Chondrocyte (in vitro differentiated cells): Measurements from ENCODE around the gene IRF3. TPM values are rescaled to one million over a fixed set of nuclear protein-coding genes. Genes with fewer than 3 reads are reported as not detected.

Experiments
- DNase-seq: peaks from one replicate; pipeline ENCODE4 v3.0.0; 2021; ENCODE audit warnings: mixed read lengths, low spot score
- H3K27ac Mint-ChIP-seq: one replicate; pipeline ENCODE4 v1.8.0; 2021; ENCODE audit warnings: mild to moderate bottlenecking, moderate library complexity, mixed read lengths; ENCODE audit not compliant: unreplicated experiment
- H3K27me3 Mint-ChIP-seq: 2 replicates; pipeline ENCODE4 v1.8.0; 2021; ENCODE audit warnings: low read depth, mixed read lengths
- H3K36me3 Mint-ChIP-seq: 2 replicates; pipeline ENCODE4 v1.8.0; 2021; ENCODE audit warnings: low read depth, mixed read lengths
- H3K4me1 Mint-ChIP-seq: 2 replicates; pipeline ENCODE4 v1.8.0; 2021; ENCODE audit warnings: low read depth, mild to moderate bottlenecking, mixed read lengths
- H3K4me3 Mint-ChIP-seq: one replicate; pipeline ENCODE4 v1.8.0; 2021; ENCODE audit warnings: mild to moderate bottlenecking, moderate library complexity, mixed read lengths; ENCODE audit not compliant: unreplicated experiment
- H3K9me3 Mint-ChIP-seq: 2 replicates; pipeline ENCODE4 v1.8.0; 2021; ENCODE audit warnings: low read depth, mixed read lengths
- CTCF ChIP-seq: fragments of 200-600 bp; sonication (generic); IDR thresholded peaks from 2 replicates; pipeline ENCODE4 v1.5.0; 2021; ENCODE audit warnings: antibody characterized with exemption, mild to moderate bottlenecking, moderate library complexity
- long read RNA-seq: library from polyadenylated mRNA; stranded (forward); transcript quantifications from one replicate; pipeline ENCODE4 v2.0.0, GENCODE V29; 2021
- total RNA-seq: library from RNA; stranded (reverse); gene quantifications from 3 replicates; pipeline ENCODE4 v1.2.1, GENCODE V29; 2021

Gene IRF3
- total RNA-seq: 45.8 to 75.3 TPM (median 53.0 TPM) in 3 replicates
- long read RNA-seq, transcript IRF3-203 (8 exons, 1,613 nt): major isoform, 13 of 50 reads
- long read RNA-seq, partial matches to known transcripts: 3 of 50 reads
- long read RNA-seq, other reads (novel, unspliced or antisense): 27 of 50 reads

GRCh38 chr19:49665351-49666119, at the start of gene IRF3, which contains the start of gene BCL2L12:
IRF3 (minus strand) TSS chr19:49665857; CDS start chr19:49664838, 1,019 bp downstream.
BCL2L12 (plus strand) TSS chr19:49665933; CDS start chr19:49666693, 760 bp downstream.
- peak within 1 kb of the TSS; percentile 97 for H3K27ac Mint-ChIP-seq
- no peaks in the 10 kb centered on the region for H3K36me3 Mint-ChIP-seq
- peaks cover 32% of the 10 kb centered on the region for H3K4me1 Mint-ChIP-seq
- DNase-seq: no peak
- no peaks in the 10 kb centered on the region for H3K9me3 Mint-ChIP-seq
- no peak for TF ChIP-seq CTCF
- no peaks in the 10 kb centered on the region for H3K27me3 Mint-ChIP-seq
- H3K4me3 Mint-ChIP-seq: peak within 1 kb of the TSS; percentile 99

GRCh38 chr19:49713236-49713845, 47.7 kb upstream of the IRF3 start:
- H3K27ac Mint-ChIP-seq: no peak overlapping the region
- H3K9me3 Mint-ChIP-seq: no peaks in the 10 kb centered on the region
- no peak overlapping the region for H3K4me3 Mint-ChIP-seq
- TF ChIP-seq CTCF: no peak
- no peaks in the 10 kb centered on the region for H3K27me3 Mint-ChIP-seq
- no peak for DNase-seq
- peaks cover 6% of the 10 kb centered on the region for H3K36me3 Mint-ChIP-seq
- H3K4me1 Mint-ChIP-seq: peaks cover 9% of the 10 kb centered on the region

- Mint-ChIP-seq H3K9me3 (no peaks in the 10 kb centered on the region), H3K4me3 (no peak overlapping the region), H3K27me3 (no peaks in the 10 kb centered on the region), H3K27ac (no peak overlapping the region), H3K36me3 (peaks cover 6% of the 10 kb centered on the region), H3K4me1 (peaks cover 2% of the 10 kb centered on the region)
- TF ChIP-seq CTCF: no peak
- no peak for DNase-seq
Measured at GRCh38 chr19:49712397-49712859, 46.8 kb upstream of the IRF3 start.

GRCh38 chr19:49710372-49710951, 44.8 kb upstream of the IRF3 start:
- Mint-ChIP-seq H3K4me1 (no peaks in the 10 kb centered on the region), H3K27ac (no peak overlapping the region), H3K4me3 (no peak overlapping the region), H3K27me3 (no peaks in the 10 kb centered on the region), H3K36me3 (peaks cover 7% of the 10 kb centered on the region), H3K9me3 (no peaks in the 10 kb centered on the region)
- no peak for DNase-seq
- no peak for TF ChIP-seq CTCF

GRCh38 chr19:49705919-49706318, 40.3 kb upstream of the IRF3 start:
- Mint-ChIP-seq H3K27me3 (no peaks in the 10 kb centered on the region), H3K4me3 (no peak overlapping the region), H3K4me1 (no peaks in the 10 kb centered on the region), H3K36me3 (peaks cover 6% of the 10 kb centered on the region), H3K9me3 (no peaks in the 10 kb centered on the region), H3K27ac (no peak overlapping the region)
- no peak for DNase-seq
- TF ChIP-seq CTCF: no peak
